ENCODE results near the gene SNCB.

Gene SNCB

DNA sequence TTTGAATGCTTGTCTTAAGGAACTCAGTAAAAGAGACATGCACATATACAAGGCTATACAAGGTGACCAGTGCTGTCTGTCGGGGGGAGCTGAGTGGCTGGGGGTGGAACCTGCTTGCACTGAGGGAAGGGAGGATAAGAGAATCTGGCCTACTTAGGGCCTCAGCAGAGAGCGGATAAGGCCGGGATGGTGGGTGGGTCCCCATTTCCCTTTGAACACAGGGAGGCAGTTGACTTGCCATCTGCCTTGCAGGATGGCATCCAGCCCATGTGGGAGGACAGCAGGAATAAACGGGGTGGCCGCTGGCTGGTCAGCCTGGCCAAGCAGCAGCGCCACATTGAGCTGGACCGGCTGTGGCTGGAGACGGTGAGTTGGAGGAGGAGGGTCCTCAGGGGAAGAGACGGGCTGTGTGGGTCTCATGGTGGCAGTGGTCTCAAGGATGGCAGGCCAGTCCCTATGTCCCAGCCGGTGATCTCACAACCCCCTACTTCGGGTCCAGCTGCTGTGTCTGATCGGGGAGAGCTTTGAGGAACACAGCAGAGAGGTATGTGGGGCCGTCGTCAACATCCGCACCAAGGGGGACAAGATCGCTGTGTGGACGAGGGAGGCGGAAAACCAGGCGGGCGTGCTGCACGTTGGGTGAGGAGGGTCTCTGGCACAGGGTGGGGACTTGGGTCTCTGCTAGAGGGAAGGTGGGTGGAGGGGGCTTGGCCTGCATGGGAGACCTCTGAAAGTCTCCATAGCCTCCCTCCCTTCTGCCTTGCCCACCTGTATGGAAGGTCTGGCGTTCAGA, 14.7 kb upstream of the SNCB start:
- TF ChIP-seq FOXM1 (IDR thresholded peaks at IDR 0.05; ENCODE audit: borderline replicate concordance, low read depth) (no peak), EGR1 (IDR thresholded peaks at IDR 0.05) (no peak)

DNA sequence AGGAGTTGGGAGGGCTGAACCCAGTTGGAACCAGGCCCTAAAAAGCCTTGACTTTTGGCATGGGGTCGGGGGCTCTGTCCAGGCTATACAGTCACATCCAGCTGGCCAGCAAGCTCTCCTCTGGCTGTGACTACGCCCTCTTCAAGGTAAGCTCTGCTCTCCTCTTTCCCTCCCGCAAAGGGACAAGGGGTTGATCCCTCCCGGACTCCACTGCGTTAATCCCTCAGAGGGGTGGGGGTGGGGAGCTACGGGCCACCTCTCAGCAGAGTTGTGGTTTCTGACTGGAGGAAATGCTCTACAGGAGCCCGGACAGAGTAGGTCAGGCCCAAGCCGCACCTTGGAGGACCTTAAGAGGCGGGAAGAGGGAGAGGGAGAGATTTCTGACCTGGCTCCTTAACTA, 14.0 kb upstream of the SNCB start:
- TF ChIP-seq YY1 (IDR thresholded peaks at IDR 0.05; ENCODE audit: low read depth) (no peak), FOXM1 (IDR thresholded peaks at IDR 0.05; ENCODE audit: borderline replicate concordance, low read depth) (no peak), EP300 (IDR thresholded peaks at IDR 0.05; ENCODE audit: borderline replicate concordance) (no peak), CREB1 (IDR thresholded peaks at IDR 0.05; ENCODE audit: low read depth) (no peak), TCF12 (IDR thresholded peaks at IDR 0.05; ENCODE audit: low read depth) (no peak), CEBPB (IDR thresholded peaks at IDR 0.05) (no peak), ZBTB7A (IDR thresholded peaks at IDR 0.05; ENCODE audit: low read depth) (no peak)
- TF ChIP-seq, protein P1, sequence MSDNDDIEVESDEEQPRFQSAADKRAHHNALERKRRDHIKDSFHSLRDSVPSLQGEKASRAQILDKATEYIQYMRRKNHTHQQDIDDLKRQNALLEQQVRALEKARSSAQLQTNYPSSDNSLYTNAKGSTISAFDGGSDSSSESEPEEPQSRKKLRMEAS (IDR thresholded peaks at IDR 0.05): no peak
- TF ChIP-seq, protein P2, sequence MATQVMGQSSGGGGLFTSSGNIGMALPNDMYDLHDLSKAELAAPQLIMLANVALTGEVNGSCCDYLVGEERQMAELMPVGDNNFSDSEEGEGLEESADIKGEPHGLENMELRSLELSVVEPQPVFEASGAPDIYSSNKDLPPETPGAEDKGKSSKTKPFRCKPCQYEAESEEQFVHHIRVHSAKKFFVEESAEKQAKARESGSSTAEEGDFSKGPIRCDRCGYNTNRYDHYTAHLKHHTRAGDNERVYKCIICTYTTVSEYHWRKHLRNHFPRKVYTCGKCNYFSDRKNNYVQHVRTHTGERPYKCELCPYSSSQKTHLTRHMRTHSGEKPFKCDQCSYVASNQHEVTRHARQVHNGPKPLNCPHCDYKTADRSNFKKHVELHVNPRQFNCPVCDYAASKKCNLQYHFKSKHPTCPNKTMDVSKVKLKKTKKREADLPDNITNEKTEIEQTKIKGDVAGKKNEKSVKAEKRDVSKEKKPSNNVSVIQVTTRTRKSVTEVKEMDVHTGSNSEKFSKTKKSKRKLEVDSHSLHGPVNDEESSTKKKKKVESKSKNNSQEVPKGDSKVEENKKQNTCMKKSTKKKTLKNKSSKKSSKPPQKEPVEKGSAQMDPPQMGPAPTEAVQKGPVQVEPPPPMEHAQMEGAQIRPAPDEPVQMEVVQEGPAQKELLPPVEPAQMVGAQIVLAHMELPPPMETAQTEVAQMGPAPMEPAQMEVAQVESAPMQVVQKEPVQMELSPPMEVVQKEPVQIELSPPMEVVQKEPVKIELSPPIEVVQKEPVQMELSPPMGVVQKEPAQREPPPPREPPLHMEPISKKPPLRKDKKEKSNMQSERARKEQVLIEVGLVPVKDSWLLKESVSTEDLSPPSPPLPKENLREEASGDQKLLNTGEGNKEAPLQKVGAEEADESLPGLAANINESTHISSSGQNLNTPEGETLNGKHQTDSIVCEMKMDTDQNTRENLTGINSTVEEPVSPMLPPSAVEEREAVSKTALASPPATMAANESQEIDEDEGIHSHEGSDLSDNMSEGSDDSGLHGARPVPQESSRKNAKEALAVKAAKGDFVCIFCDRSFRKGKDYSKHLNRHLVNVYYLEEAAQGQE (IDR thresholded peaks at IDR 0.05; ENCODE audit: low read depth): no peak
- TF ChIP-seq, protein P3, sequence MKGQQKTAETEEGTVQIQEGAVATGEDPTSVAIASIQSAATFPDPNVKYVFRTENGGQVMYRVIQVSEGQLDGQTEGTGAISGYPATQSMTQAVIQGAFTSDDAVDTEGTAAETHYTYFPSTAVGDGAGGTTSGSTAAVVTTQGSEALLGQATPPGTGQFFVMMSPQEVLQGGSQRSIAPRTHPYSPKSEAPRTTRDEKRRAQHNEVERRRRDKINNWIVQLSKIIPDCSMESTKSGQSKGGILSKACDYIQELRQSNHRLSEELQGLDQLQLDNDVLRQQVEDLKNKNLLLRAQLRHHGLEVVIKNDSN (IDR thresholded peaks at IDR 0.05): no peak

DNA sequence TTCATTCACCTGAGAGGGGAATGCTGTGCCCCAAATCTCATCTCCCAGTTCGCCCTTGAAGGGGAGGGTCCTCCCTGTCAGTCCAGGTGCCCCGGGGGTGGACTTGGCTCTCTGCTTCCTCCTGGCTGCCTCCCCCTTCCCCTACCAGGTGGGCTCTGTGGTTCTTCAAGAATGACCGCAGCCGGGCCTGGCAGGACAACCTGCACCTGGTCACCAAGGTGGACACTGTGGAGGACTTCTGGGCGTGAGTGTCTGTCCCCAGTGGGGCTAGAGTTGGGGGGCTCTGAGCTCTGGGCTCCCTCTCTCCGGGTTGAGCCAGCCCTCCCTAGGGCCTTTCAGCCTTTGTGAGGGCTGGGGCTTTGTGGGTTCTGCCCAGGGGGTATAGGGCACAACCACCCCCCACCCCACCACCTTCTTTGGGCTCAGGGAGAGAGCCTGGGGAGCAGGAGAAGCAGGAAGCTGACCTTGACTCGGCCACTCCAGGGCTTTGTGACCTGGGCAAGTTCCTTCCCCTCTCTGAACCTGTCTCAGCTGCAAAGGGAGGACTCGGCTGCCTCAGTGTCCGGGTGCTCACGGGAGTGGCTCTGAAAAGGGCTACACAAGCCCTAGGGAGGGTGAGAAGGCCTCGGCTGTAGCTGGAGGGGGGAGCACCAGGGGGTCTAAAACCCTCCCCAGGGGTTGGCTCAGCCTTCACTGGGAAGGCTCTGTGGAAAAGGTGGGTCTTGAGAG, 13.3 kb upstream of the SNCB start:
- TF ChIP-seq CEBPB (IDR thresholded peaks at IDR 0.05) (no peak), EGR1 (IDR thresholded peaks at IDR 0.05) (no peak), EP300 (IDR thresholded peaks at IDR 0.05; ENCODE audit: borderline replicate concordance) (no peak), CREB1 (IDR thresholded peaks at IDR 0.05; ENCODE audit: low read depth) (no peak), TEAD4 (IDR thresholded peaks at IDR 0.05) (no peak), RAD21 (IDR thresholded peaks at IDR 0.05; ENCODE audit: low read depth) (no peak), YY1 (IDR thresholded peaks at IDR 0.05; ENCODE audit: low read depth) (no peak), NFIC (IDR thresholded peaks at IDR 0.05) (no peak)
- TF ChIP-seq, protein P2 (IDR thresholded peaks at IDR 0.05; ENCODE audit: low read depth): no peak

DNA sequence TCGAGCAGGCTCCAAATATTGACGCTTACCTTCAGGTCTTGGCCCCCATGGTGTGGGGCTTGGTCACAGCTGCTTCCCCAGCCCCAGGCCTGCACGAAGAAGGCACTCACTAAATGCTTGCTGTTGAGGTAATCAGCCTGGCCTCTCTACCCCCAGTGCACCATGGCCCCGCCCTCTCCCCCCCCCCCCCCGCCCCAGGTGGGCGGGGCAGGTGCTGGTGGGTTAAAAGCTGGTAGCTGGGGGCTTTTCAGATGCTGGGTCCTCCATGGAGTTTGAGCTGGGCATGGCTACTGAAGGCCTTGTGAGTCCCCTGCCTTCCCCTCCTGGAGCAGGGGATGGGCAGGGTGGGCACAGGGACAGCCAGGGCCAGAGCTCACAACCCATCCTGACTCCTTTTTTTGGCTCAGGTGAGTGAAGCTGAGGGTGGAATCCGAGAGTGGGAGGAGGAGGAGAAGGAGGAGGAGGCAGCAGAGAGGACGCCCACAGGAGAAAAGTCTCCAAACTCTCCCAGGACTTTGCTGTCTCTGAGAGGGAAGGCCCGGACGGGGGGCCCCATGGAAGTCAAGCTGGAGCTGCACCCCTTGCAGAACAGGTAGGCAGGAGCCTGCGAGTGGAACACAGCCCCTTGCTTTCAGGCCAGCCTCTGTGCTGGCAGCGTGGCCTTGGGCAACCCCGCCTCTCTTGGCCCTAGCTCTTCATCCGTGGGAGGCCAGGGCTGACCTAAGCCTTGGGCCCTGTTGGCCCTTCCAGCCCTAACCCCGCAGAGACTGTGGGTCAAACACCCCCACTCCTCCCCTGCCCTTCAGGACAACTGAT, 12.5 kb upstream of the SNCB start:
- TF ChIP-seq, protein P2 (IDR thresholded peaks at IDR 0.05; ENCODE audit: low read depth): no peak
- TF ChIP-seq TEAD4 (IDR thresholded peaks at IDR 0.05): no peak
- TF ChIP-seq TCF12 (IDR thresholded peaks at IDR 0.05; ENCODE audit: low read depth): no peak

DNA sequence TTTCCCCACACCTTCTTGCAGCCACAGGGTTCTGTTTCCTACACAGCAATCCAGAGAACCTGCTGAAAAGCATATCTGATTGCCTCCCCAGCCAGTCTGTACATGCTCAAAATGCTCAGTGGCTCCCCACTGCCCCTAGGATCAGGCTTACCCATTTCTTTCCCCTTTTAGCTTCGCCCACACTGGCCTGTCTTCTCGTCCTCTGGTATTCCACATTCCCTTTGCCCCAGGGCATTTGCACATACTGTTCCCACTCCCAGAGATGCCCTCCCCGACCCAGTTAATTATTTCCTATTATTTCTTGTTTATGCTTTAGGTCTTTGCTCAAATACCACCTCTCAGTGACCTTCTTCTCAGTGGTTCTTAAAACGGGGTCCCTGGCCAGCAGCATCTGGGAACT, 10.3 kb upstream of the SNCB start:
- no peak for TF ChIP-seq ZBTB7A (IDR thresholded peaks at IDR 0.05; ENCODE audit: low read depth)
- TF ChIP-seq EP300 (IDR thresholded peaks at IDR 0.05; ENCODE audit: borderline replicate concordance): no peak
- TF ChIP-seq TAF1 (IDR thresholded peaks at IDR 0.05; ENCODE audit: low read depth): no peak
- no peak for TF ChIP-seq NFIC (IDR thresholded peaks at IDR 0.05)
- TF ChIP-seq FOXM1 (IDR thresholded peaks at IDR 0.05; ENCODE audit: borderline replicate concordance, low read depth): no peak
- no peak for TF ChIP-seq EGR1 (IDR thresholded peaks at IDR 0.05)
- no peak for TF ChIP-seq CREB1 (IDR thresholded peaks at IDR 0.05; ENCODE audit: low read depth)
- no peak for TF ChIP-seq TEAD4 (IDR thresholded peaks at IDR 0.05)
- no peak for TF ChIP-seq TCF12 (IDR thresholded peaks at IDR 0.05; ENCODE audit: low read depth)
- TF ChIP-seq YY1 (IDR thresholded peaks at IDR 0.05; ENCODE audit: low read depth): no peak
